Fibroblast of lung (primary cell): ENCODE data around the gene DOCK3. TPM values are rescaled to one million over a fixed set of nuclear protein-coding genes. Genes with fewer than 3 reads are reported as not detected.
"Not testable (repeated sequence)": the region's sequence is repeated elsewhere in the genome, so short reads cannot be mapped to it uniquely, and the experiment has no call there.

Experiments
- DNase-seq, 2 donors: peaks; one replicate each; pipeline versions ENCODE4 v3.0.0 to v3.0.0-alpha.2; 2010; ENCODE audit warnings: low read depth in 2 of 2
- H2AFZ ChIP-seq: 2 replicates; pipeline ENCODE4 v1.5.1; 2012; ENCODE audit warnings: low read length, control low read depth, inconsistent platforms
- H3K27ac ChIP-seq: 2 replicates; pipeline ENCODE4 v1.5.1; 2011; ENCODE audit warnings: low read length, control low read depth; ENCODE audit not compliant: insufficient read depth
- H3K27me3 ChIP-seq: 2 replicates; pipeline ENCODE4 v1.5.1; 2011; ENCODE audit warnings: mild to moderate bottlenecking, low read length; ENCODE audit not compliant: control insufficient read depth, insufficient read depth
- H3K36me3 ChIP-seq: 2 replicates; pipeline ENCODE4 v1.5.1; 2011; ENCODE audit warnings: low read length; ENCODE audit not compliant: control insufficient read depth, insufficient read depth
- H3K4me1 ChIP-seq: 2 replicates; pipeline ENCODE4 v1.5.1; 2011; ENCODE audit warnings: low read length; ENCODE audit not compliant: control insufficient read depth, insufficient read depth; ENCODE audit errors: extremely low read depth
- H3K4me2 ChIP-seq: 2 replicates; pipeline ENCODE4 v1.5.1; 2011; ENCODE audit warnings: low read length, control low read depth; ENCODE audit not compliant: insufficient read depth; ENCODE audit errors: extremely low read depth
- H3K4me3 ChIP-seq, 4 experiments: fragments of 200-600 bp in 1 of 4; sonication (generic) in 1 of 4; replicated peaks in 1 of 4; 2 replicates each; pipeline ENCODE4 v1.5.1; 2011 to 2016; ENCODE audit warnings: low read length in 4 of 4, low read depth in 3 of 4, mild to moderate bottlenecking in 3 of 4, control low read depth in 2 of 4, inconsistent platforms in 1 of 4, mixed read lengths in 1 of 4; ENCODE audit not compliant: insufficient read depth in 1 of 4; ENCODE audit errors: control extremely low read depth in 1 of 4
- H3K79me2 ChIP-seq: 2 replicates; pipeline ENCODE4 v1.5.1; 2012; ENCODE audit warnings: mild to moderate bottlenecking, low read length, inconsistent platforms; ENCODE audit not compliant: control insufficient read depth, insufficient read depth
- H3K9ac ChIP-seq: 2 replicates; pipeline ENCODE4 v1.5.1; 2011; ENCODE audit warnings: mild to moderate bottlenecking, low read length, control low read depth; ENCODE audit not compliant: insufficient read depth
- H3K9me3 ChIP-seq: 2 replicates; pipeline ENCODE4 v1.5.1; 2012; ENCODE audit warnings: low read depth, low read length; ENCODE audit not compliant: control insufficient read depth, insufficient read depth
- H4K20me1 ChIP-seq: 2 replicates; pipeline ENCODE4 v1.5.1; 2011; ENCODE audit warnings: low read length; ENCODE audit not compliant: control insufficient read depth, insufficient read depth; ENCODE audit errors: extremely low read depth
- EZH2 ChIP-seq: IDR thresholded peaks from 2 replicates; pipeline ENCODE4 v1.5.1; 2012; ENCODE audit warnings: low read length, control low read depth, mild to moderate bottlenecking; ENCODE audit errors: missing control alignments
- polyA plus RNA-seq, 2 donors: library from polyadenylated mRNA; depleted of rRNA in 1 of 2; stranded (reverse) in 1 of 2; unstranded in 1 of 2; fragments of >200 nt; gene quantifications; 2 replicates each; pipeline ENCODE4 v1.2.1, GENCODE V29; 2011 to 2012; ENCODE audit warnings: missing spikeins in 1 of 2
- total RNA-seq: library from RNA; depleted of rRNA; stranded (reverse); fragments of >200 nt; gene quantifications from 2 replicates; pipeline ENCODE4 v1.2.1, GENCODE V29; 2014
- TF ChIP-seq, protein P1 (sequence below), 2 donors: IDR thresholded peaks in 1 of 2; conservative IDR thresholded peaks in 1 of 2; 1 replicate in 1 of 2; 2 replicates in 1 of 2; pipeline ENCODE4 v1.5.1; 2011 to 2012; ENCODE audit warnings: low read length in 2 of 2, control low read depth in 1 of 2, inconsistent platforms in 1 of 2, low read depth in 1 of 2, mild to moderate bottlenecking in 1 of 2

The DOCK3 gene
- total and polyA plus RNA-seq, 2 donors (not counting 1 experiment from before 2014, with no cell fraction given) = 0.07 to 0.17 TPM

- Histone ChIP-seq H3K27me3 (peaks cover 13% of the 10 kb centered on the region), H3K4me1 (no peaks in the 10 kb centered on the region), H3K36me3 (no peaks in the 10 kb centered on the region), H3K4me3 (no peak overlapping the region), H3K9me3 (no peaks in the 10 kb centered on the region), H3K79me2 (no peaks in the 10 kb centered on the region), H4K20me1 (no peaks in the 10 kb centered on the region), H3K4me2 (no peak overlapping the region), H2AFZ (no peak overlapping the region), H3K27ac (no peak overlapping the region), H3K9ac (no peak overlapping the region)
- TF ChIP-seq, protein P1, sequence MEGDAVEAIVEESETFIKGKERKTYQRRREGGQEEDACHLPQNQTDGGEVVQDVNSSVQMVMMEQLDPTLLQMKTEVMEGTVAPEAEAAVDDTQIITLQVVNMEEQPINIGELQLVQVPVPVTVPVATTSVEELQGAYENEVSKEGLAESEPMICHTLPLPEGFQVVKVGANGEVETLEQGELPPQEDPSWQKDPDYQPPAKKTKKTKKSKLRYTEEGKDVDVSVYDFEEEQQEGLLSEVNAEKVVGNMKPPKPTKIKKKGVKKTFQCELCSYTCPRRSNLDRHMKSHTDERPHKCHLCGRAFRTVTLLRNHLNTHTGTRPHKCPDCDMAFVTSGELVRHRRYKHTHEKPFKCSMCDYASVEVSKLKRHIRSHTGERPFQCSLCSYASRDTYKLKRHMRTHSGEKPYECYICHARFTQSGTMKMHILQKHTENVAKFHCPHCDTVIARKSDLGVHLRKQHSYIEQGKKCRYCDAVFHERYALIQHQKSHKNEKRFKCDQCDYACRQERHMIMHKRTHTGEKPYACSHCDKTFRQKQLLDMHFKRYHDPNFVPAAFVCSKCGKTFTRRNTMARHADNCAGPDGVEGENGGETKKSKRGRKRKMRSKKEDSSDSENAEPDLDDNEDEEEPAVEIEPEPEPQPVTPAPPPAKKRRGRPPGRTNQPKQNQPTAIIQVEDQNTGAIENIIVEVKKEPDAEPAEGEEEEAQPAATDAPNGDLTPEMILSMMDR (conservative IDR thresholded peaks at IDR 0.05 in 1 of 2, IDR thresholded peaks at IDR 0.05 in 1 of 2; ENCODE audit: low read depth in 1 of 2, low read length in 2 of 2) = no peak
- no peak for TF ChIP-seq EZH2
- no peak for DNase-seq
Measured at GRCh38 chr3:50665081-50665840, 9.5 kb upstream of the DOCK3 start.

GRCh38 chr3:50665841-50666115, 8.9 kb upstream of the DOCK3 start:
- not testable (repeated sequence) for H3K79me2 ChIP-seq, DNase-seq
- peaks cover 13% of the 10 kb centered on the region for H3K27me3 ChIP-seq

DNA sequence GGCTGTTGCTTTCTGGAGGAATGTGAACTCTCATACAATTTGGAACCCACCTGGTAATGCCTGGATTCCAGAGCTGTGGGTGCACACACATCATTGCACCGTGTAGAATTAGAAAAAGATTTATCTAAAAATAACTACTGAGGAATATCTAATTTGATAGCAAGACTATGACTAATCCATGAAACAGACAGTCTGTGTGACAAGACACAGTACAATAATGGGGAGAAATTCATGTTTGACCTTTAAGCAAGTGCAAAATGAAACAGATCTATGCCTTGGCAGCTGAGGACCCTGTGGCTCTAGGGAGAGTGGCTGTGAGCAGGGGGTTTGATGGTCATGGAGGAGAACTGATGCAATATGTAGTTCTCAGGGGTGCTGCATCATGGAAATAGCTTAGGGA, 7.9 kb upstream of the DOCK3 start:
- Histone ChIP-seq H3K9ac (no peak overlapping the region), H3K4me2 (no peak overlapping the region)

More at GRCh38 chr3:50665841-50666115, 8.9 kb upstream of the DOCK3 start:
- not testable (repeated sequence) for H3K9ac ChIP-seq, H3K27ac ChIP-seq, H2AFZ ChIP-seq, H3K4me1 ChIP-seq, H3K36me3 ChIP-seq, H3K4me2 ChIP-seq, H3K9me3 ChIP-seq, H4K20me1 ChIP-seq, H3K4me3 ChIP-seq

More for the DNA sequence above, 7.9 kb upstream of the DOCK3 start:
- no peaks in the 10 kb centered on the region for H3K9me3 ChIP-seq
- H3K27ac ChIP-seq = no peak overlapping the region
- H3K79me2 ChIP-seq = no peaks in the 10 kb centered on the region
- no peak for TF ChIP-seq EZH2
- TF ChIP-seq, protein P1 (conservative IDR thresholded peaks at IDR 0.05 in 1 of 2, IDR thresholded peaks at IDR 0.05 in 1 of 2; ENCODE audit: low read depth in 1 of 2, low read length in 2 of 2) = no peak
- H3K4me1 ChIP-seq = no peaks in the 10 kb centered on the region
- no peaks in the 10 kb centered on the region for H4K20me1 ChIP-seq
- DNase-seq = peak in 1 of 2 donors; percentile 40
- H3K4me3 ChIP-seq = no peak overlapping the region
- no peak overlapping the region for H2AFZ ChIP-seq
- no peaks in the 10 kb centered on the region for H3K36me3 ChIP-seq
- peaks cover 16% of the 10 kb centered on the region for H3K27me3 ChIP-seq
